NOMO-1 (cell line): ENCODE measurements around the gene KIT.

Source experiments
- DNase-seq, 2 experiments: peaks; one replicate each; lab custom pipeline; 2025; ENCODE audit not compliant: unreplicated experiment in 2 of 2; lab: John Stamatoyannopoulos, UW

Gene KIT

GRCh38 chr4:54741202-54741601 lies 83.4 kb downstream of the KIT start:
- DNase-seq: no peak

GRCh38 chr4:54742636-54743399 lies 85.1 kb downstream of the KIT start:
- DNase-seq: peak; percentile 67 to 77

- no peak for DNase-seq
Measured at GRCh38 chr4:54743562-54743961, 85.8 kb downstream of the KIT start.

GRCh38 chr4:54744487-54744886 lies 86.7 kb downstream of the KIT start:
- no peak for DNase-seq

- DNase-seq: no peak
Measured at GRCh38 chr4:54745031-54745770, 87.4 kb downstream of the KIT start.

GRCh38 chr4:54746218-54746617 lies 88.5 kb downstream of the KIT start:
- DNase-seq: peak; percentile 28 to 75

- DNase-seq: no peak
Measured at GRCh38 chr4:54750341-54750740, 92.6 kb downstream of the KIT start.

GRCh38 chr4:54754394-54754793 lies 96.6 kb downstream of the KIT start:
- no peak for DNase-seq

GRCh38 chr4:54764476-54764875 lies 106.7 kb downstream of the KIT start:
- no peak for DNase-seq

GRCh38 chr4:54767376-54767775 lies 109.6 kb downstream of the KIT start:
- DNase-seq: no peak

GRCh38 chr4:54773022-54773421 lies 115.3 kb downstream of the KIT start:
- DNase-seq: no peak

- DNase-seq: no peak
Measured at GRCh38 chr4:54779036-54779435, 121.3 kb downstream of the KIT start.

- peak in 1 of 2 experiments; percentile 62 for DNase-seq
Measured at GRCh38 chr4:54779476-54780148, 121.9 kb downstream of the KIT start.

- DNase-seq: peak; percentile 37 to 62
Measured at GRCh38 chr4:54780149-54780495, 122.4 kb downstream of the KIT start.

- DNase-seq: no peak
Measured at GRCh38 chr4:54781756-54782155, 124.0 kb downstream of the KIT start.

GRCh38 chr4:54783402-54784110 lies 125.8 kb downstream of the KIT start:
- DNase-seq: peak in 1 of 2 experiments; percentile 54

GRCh38 chr4:54784161-54784671 lies 126.5 kb downstream of the KIT start:
- DNase-seq: no peak
